Calu3 (cell line): Measurements from ENCODE around the gene RHBDD1. TPM values are rescaled to one million over a fixed set of nuclear protein-coding genes. Genes with fewer than 3 reads are reported as not detected.

ENCODE experiments used
- BruUV-seq: library from RNA; stranded (reverse); fragments of 400-500 nt; replicated peaks from 2 replicates; lab custom pipeline; 2021; lab: Mats Ljungman, UMichigan
- CTCF ChIA-PET: fragments of 300-600 bp; sonication (Branson Sonifier 250); formaldehyde crosslinking; loops from one replicate; lab custom pipeline; 2022; ENCODE audit warnings: antibody characterized with exemption; lab: Charles Lee
- DNase-seq: peaks from one replicate; pipeline ENCODE4 v3.0.0; 2022
- H3K27ac Mint-ChIP-seq: one replicate; pipeline ENCODE4 v1.8.0; 2022; ENCODE audit warnings: mixed read lengths; ENCODE audit not compliant: unreplicated experiment
- H3K27me3 Mint-ChIP-seq: one replicate; pipeline ENCODE4 v1.8.0; 2022; ENCODE audit warnings: mixed read lengths; ENCODE audit not compliant: unreplicated experiment
- H3K36me3 Mint-ChIP-seq: one replicate; pipeline ENCODE4 v1.8.0; 2022; ENCODE audit warnings: mild to moderate bottlenecking, moderate library complexity, mixed read lengths; ENCODE audit not compliant: insufficient read depth, unreplicated experiment
- H3K4me1 Mint-ChIP-seq: one replicate; pipeline ENCODE4 v1.8.0; 2022; ENCODE audit warnings: mild to moderate bottlenecking, low read depth, mixed read lengths; ENCODE audit not compliant: unreplicated experiment
- H3K4me3 Mint-ChIP-seq: one replicate; pipeline ENCODE4 v1.8.0; 2022; ENCODE audit warnings: mild to moderate bottlenecking, low read depth, moderate library complexity, mixed read lengths; ENCODE audit not compliant: unreplicated experiment
- H3K9me3 Mint-ChIP-seq: one replicate; pipeline ENCODE4 v1.8.0; 2022; ENCODE audit warnings: low read depth, mixed read lengths; ENCODE audit not compliant: unreplicated experiment
- CTCF ChIP-seq: fragments of 200-600 bp; IDR thresholded peaks from one replicate; pipeline ENCODE4 v1.8.0; 2022; ENCODE audit warnings: antibody characterized with exemption; ENCODE audit not compliant: unreplicated experiment
- intact Hi-C: fragments of 100-400 bp; cut with micrococcal nuclease; formaldehyde crosslinking; loops from one replicate; pipeline ENCODE4 v1.10.0; 2022; ENCODE audit not compliant: unreplicated experiment
- total RNA-seq: library from RNA; stranded (reverse); gene quantifications from 2 replicates; pipeline ENCODE4 v1.2.3, GENCODE V29; 2022

The RHBDD1 gene
- total RNA-seq, 1 experiment from 2014 or later: 28.7 TPM

GRCh38 chr2:226796012-226796839 is 39.6 kb upstream of the RHBDD1 start:
- peak overlapping the region; percentile 75 for H3K27ac Mint-ChIP-seq
- H3K27me3 Mint-ChIP-seq: no peaks in the 10 kb centered on the region
- no peaks in the 10 kb centered on the region for H3K9me3 Mint-ChIP-seq
- BruUV-seq: no TSS peak
- CTCF ChIA-PET: interaction anchor here (1.1 kb wide), 1 partner anchor 317 kb away, joined by 3 read pairs; no protein-coding TSS in a partner anchor
- intact Hi-C loops: no loop called here
- peaks cover 60% of the 10 kb centered on the region for H3K4me1 Mint-ChIP-seq
- no peak for TF ChIP-seq CTCF
- peak overlapping the region; percentile 87 for H3K4me3 Mint-ChIP-seq
- H3K36me3 Mint-ChIP-seq: peaks cover 87% of the 10 kb centered on the region
- DNase-seq: no peak

DNA sequence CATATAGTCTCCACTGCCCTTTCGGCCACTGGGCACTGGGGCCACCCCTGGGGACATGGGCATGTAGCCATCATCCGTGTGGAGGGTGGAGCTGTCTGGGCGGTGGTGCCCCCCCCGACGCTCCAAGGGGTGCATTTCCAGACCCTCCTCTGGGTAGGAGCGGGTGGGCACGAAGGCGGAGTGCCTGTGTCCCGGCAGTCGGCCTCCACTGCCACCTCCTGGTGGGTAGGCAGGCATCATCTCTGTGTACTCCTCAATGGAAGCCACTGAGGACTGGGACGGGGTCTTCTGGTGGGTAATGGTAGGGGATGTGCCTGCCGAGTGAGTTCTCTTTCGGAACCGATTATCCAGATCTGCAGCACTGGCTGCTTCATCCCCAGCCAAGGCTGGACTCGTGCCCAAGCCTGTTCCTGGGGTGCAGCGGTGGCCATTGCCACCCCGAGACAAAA is 39.0 kb upstream of the RHBDD1 start:
- Mint-ChIP-seq H3K4me1 (peaks cover 63% of the 10 kb centered on the region), H3K27ac (peak overlapping the region; percentile 75), H3K36me3 (peaks cover 86% of the 10 kb centered on the region), H3K4me3 (peak overlapping the region; percentile 87), H3K9me3 (no peaks in the 10 kb centered on the region), H3K27me3 (no peaks in the 10 kb centered on the region)
- TSS peak; percentile 4 for BruUV-seq
- CTCF ChIA-PET: no interaction called here
- peak; percentile 49 for TF ChIP-seq CTCF
- DNase-seq: peak; percentile 35
- intact Hi-C loops: no loop called here

- H3K27ac Mint-ChIP-seq: peak overlapping the region; percentile 75
- CTCF ChIA-PET: interaction anchor here (1.2 to 1.3 kb wide), 2 partner anchors 124 to 908 kb away, joined by 3 read pairs; no protein-coding TSS in a partner anchor
These were observed 38.4 kb upstream of the RHBDD1 start for GRCh38 chr2:226797289-226797988.

More at GRCh38 chr2:226797289-226797988, 38.4 kb upstream of the RHBDD1 start:
- Mint-ChIP-seq H3K4me1 (peaks cover 63% of the 10 kb centered on the region), H3K36me3 (peaks cover 80% of the 10 kb centered on the region), H3K4me3 (peak overlapping the region; percentile 87), H3K27me3 (no peaks in the 10 kb centered on the region), H3K9me3 (no peaks in the 10 kb centered on the region)
- no peak for DNase-seq
- intact Hi-C loops: no loop called here
- no peak for TF ChIP-seq CTCF
- BruUV-seq: no TSS peak
